Inflammatory macrophage treated with lipopolysaccharide for 4 hours (primary cell): ENCODE data around the gene LRCH4.
"Not testable (repeated sequence)": the region's sequence is repeated elsewhere in the genome, so short reads cannot be mapped to it uniquely, and the experiment has no call there.

Experiments used
- DNase-seq: peaks from one replicate; pipeline ENCODE4 v3.0.0-alpha.2; 2020

Gene LRCH4

GRCh38 chr7:100567031-100567730 lies 18.7 kb downstream of the LRCH4 start:
- no peak for DNase-seq

GRCh38 chr7:100566018-100566531 lies 19.9 kb downstream of the LRCH4 start:
- no peak for DNase-seq

GRCh38 chr7:100565133-100565571 lies 20.8 kb downstream of the LRCH4 start:
- DNase-seq, result no peak

GRCh38 chr7:100564405-100564804 lies 21.5 kb downstream of the LRCH4 start:
- DNase-seq, result not testable (repeated sequence)

GRCh38 chr7:100563809-100564400 lies 22.0 kb downstream of the LRCH4 start:
- DNase-seq, result peak; percentile 68

GRCh38 chr7:100563100-100563564 lies 22.8 kb downstream of the LRCH4 start:
- DNase-seq, result no peak

- DNase-seq, result no peak
Measured at GRCh38 chr7:100562195-100563099, 23.5 kb downstream of the LRCH4 start.

- DNase-seq, result no peak
Measured at GRCh38 chr7:100561491-100562194, 24.3 kb downstream of the LRCH4 start.

GRCh38 chr7:100559127-100559526 lies 26.8 kb downstream of the LRCH4 start:
- DNase-seq, result no peak

- DNase-seq, result peak; percentile 70
Measured at GRCh38 chr7:100556541-100556940, 29.4 kb downstream of the LRCH4 start.

- peak; percentile 30 for DNase-seq
Measured at GRCh38 chr7:100555701-100556100, 30.2 kb downstream of the LRCH4 start.

GRCh38 chr7:100553032-100553431 lies 32.9 kb downstream of the LRCH4 start:
- no peak for DNase-seq

GRCh38 chr7:100552532-100552931 lies 33.4 kb downstream of the LRCH4 start:
- no peak for DNase-seq

GRCh38 chr7:100548446-100548845 lies 37.5 kb downstream of the LRCH4 start:
- DNase-seq, result not testable (repeated sequence)

- peak; percentile 18 for DNase-seq
Measured at GRCh38 chr7:100547872-100548271, 38.1 kb downstream of the LRCH4 start.

GRCh38 chr7:100546926-100547800 lies 38.8 kb downstream of the LRCH4 start:
- no peak for DNase-seq

- DNase-seq, result no peak
Measured at GRCh38 chr7:100546129-100546925, 39.6 kb downstream of the LRCH4 start.

- DNase-seq, result peak; percentile 53
Measured at GRCh38 chr7:100545360-100546128, 40.4 kb downstream of the LRCH4 start.

- DNase-seq, result no peak
Measured at GRCh38 chr7:100544967-100545359, 41.0 kb downstream of the LRCH4 start.

- DNase-seq, result no peak
Measured at GRCh38 chr7:100544386-100544785, 41.5 kb downstream of the LRCH4 start.
